ENCODE measurements around the gene C1orf198. TPM values are rescaled to one million over a fixed set of nuclear protein-coding genes. Genes with fewer than 3 reads are reported as not detected.

The C1orf198 gene
- total and polyA plus RNA-seq, 2 of the 4 experiments (the other 2 are of a cell fraction): 67.4 to 76.2 TPM

DNA sequence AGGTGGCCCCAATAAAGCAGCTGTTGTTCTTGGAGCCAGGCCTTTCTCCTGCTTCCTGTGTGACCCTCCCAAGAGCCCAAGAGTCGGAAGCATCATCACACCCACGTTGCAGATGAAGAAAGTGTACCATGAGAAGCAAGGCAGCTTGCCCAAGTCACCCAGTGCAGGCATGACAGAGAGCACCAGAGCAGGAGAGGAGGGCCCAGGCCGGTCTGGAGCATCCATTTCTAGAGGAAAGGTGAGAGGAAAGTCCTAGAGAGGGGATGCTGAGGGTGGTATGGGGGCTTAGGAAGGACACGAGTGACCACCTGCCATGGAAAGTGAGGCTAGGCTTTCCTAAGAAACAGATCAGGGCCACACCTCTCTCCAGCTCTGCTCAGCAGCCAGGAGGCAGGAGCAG lies 47.0 kb downstream of the C1orf198 start:
- Histone ChIP-seq H3K18ac (ENCODE audit: low read depth, low read length) (no peak overlapping the region), H2BK5ac (ENCODE audit: low read depth, low read length, poor library complexity, severe bottlenecking) (no peak overlapping the region), H3K4ac (ENCODE audit: low read depth, low read length) (no peak overlapping the region), H3K9me1 (ENCODE audit: insufficient read depth, low read length) (peaks cover 21% of the 10 kb centered on the region; the same call in 1 of the 2 replicates), H2BK20ac (ENCODE audit: low read depth, low read length) (no peak overlapping the region), H3K14ac (replicated peaks; ENCODE audit: low read depth, low read length) (no peak overlapping the region), H3K9ac (ENCODE audit: low read depth, low read length) (no peak overlapping the region), H3K27me3 (ENCODE audit: control insufficient read depth, insufficient read depth, low read length) (no peaks in the 10 kb centered on the region), H2AK9ac (replicated peaks; ENCODE audit: low read depth, low read length, poor library complexity) (no peak overlapping the region), H3K4me2 (ENCODE audit: low read depth, low read length) (no peak overlapping the region), H2BK120ac (ENCODE audit: low read depth, low read length) (no peak overlapping the region), H4K91ac (ENCODE audit: insufficient read depth, low read depth, low read length) (no peak overlapping the region), H3K36me3 (ENCODE audit: control insufficient read depth, insufficient read depth, low read length) (no peaks in the 10 kb centered on the region), H3K27ac (ENCODE audit: insufficient read depth, low read length) (no peak overlapping the region), H4K8ac (ENCODE audit: low read depth in 2 of 2, low read length in 2 of 2) (no peak overlapping the region), H3K4me1 (ENCODE audit: control insufficient read depth, insufficient read depth, low read length) (peaks cover 17% of the 10 kb centered on the region), H2AFZ (replicated peaks; ENCODE audit: low read length, poor library complexity) (no peak overlapping the region), H2BK15ac (ENCODE audit: low read depth, low read length) (no peak overlapping the region), H3K56ac (ENCODE audit: extremely low read depth, insufficient read depth, low read length) (no peak overlapping the region), H4K20me1 (ENCODE audit: insufficient read depth, low read length) (peaks cover 5% of the 10 kb centered on the region; the same call in 1 of the 2 replicates), H3K9me3 (ENCODE audit: control insufficient read depth, insufficient read depth, low read length) (no peaks in the 10 kb centered on the region), H2AK5ac (ENCODE audit: low read depth, low read length) (no peak overlapping the region), H4K5ac (ENCODE audit: low read depth, low read length) (no peak overlapping the region), H3K79me1 (ENCODE audit: low read depth in 1 of 2, low read length in 2 of 2) (no peaks in the 10 kb centered on the region; a peak in 1 of 4 replicates), H3K4me3 (ENCODE audit: insufficient read depth, low read depth, low read length) (no peak overlapping the region), H3K23ac (ENCODE audit: low read depth, low read length) (no peak overlapping the region)
- DNase-seq (no peak), ATAC-seq (ENCODE audit: low read depth) (no peak)
- intact Hi-C loops (cut with micrococcal nuclease): no loop called here
- TF ChIP-seq FOS (IDR thresholded peaks at IDR 0.05; ENCODE audit: low read depth, low read length) (no peak), MXI1 (IDR thresholded peaks at IDR 0.05; ENCODE audit: borderline replicate concordance, low read depth, low read length) (no peak), CEBPB (IDR thresholded peaks at IDR 0.05; ENCODE audit: low read depth, low read length) (no peak), NFE2L2 (IDR thresholded peaks at IDR 0.05; ENCODE audit: low read depth, low read length) (no peak), RFX5 (IDR thresholded peaks at IDR 0.05; ENCODE audit: low read depth, low read length) (no peak), USF2 (IDR thresholded peaks at IDR 0.05; ENCODE audit: low read depth, low read length) (no peak), MAZ (IDR thresholded peaks at IDR 0.05; ENCODE audit: borderline replicate concordance, low read depth, low read length) (no peak), CTCF (conservative IDR thresholded peaks at IDR 0.05; ENCODE audit: low read depth, low read length) (no peak), RCOR1 (IDR thresholded peaks at IDR 0.05; ENCODE audit: insufficient replicate concordance, low read length) (no peak), RAD21 (IDR thresholded peaks at IDR 0.05; ENCODE audit: low read length) (no peak)
- ChIA-PET CTCF (interaction anchor here (0.9 kb wide), 1 partner anchor 17 kb away, joined by 3 read pairs; no protein-coding TSS in a partner anchor), POLR2A (ENCODE audit: unreplicated experiment) (no interaction called here)
- dilution Hi-C loops (cut with HindIII; ENCODE audit: low sequenced_read_pairs, unreplicated experiment): no loop called here
- in situ Hi-C loops (cut with MboI; ENCODE audit: low sequenced_read_pairs): no loop called here
- BruUV-seq (replicated peaks): no TSS peak
- WGBS, 2 experiments (ENCODE audit: extremely low coverage in 2 of 2, insufficient read length in 1 of 2): 83% methylated on average over 2 of the region's 4 CpGs; no CpG with 5 or more reads in 1 of the 2 experiments

Measured in IMR-90 (cell line).